Stimulated activated CD4-positive, alpha-beta T cell treated with anti-CD3 and anti-CD28 coated beads, Interleukin-1b, Interleukin-23, amount 100 ng/mL, for 48 hours (primary cell): ENCODE measurements around the gene RGS3.
"Not testable (repeated sequence)": the region's sequence is repeated elsewhere in the genome, so short reads cannot be mapped to it uniquely, and the experiment has no call there.

ENCODE experiments used
- DNase-seq: peaks from one replicate; pipeline ENCODE4 v3.0.0-alpha.2; 2020

Gene RGS3

DNA sequence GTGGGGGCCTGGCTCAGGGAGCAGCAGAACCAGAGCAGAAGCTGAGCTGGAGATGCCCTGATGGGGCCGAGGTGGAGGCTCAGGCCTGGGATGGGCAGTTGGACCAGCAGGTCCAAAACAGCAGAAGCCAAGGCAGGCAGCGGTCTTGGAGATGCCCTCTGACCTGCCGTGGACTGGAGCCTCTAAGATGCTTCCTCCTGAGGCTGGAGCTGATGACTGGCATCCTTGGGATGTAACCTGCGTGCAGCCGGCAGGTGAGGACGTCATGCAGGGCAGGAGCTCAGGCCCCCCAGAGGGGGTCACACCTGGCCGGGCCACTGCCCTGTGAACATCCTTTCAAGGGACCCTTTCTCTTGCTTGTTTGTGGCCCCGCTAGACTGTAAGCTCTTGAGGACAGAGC, 162.0 kb downstream of the RGS3 start:
- DNase-seq: no peak

- no peak for DNase-seq
Observed at GRCh38 chr9:113626735-113627495, 163.4 kb downstream of the RGS3 start.

DNA sequence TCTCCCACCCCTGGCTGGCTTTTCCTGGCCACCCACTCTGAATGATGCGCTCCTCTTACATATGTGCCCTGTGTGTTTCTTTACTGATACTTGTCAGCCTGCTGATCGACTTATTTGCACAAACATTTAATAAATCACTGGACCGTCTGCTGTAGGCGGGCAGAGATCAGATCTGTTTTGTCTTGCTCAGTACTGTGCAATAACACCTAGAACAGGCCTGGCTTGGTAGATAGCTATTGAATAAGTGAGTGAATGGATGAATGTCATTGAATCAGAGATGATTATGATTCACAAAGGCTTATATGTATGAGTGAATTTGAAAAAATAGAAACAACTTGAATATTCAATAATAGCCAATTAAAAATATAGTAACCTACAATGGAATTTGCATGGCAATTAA, 165.1 kb downstream of the RGS3 start:
- no peak for DNase-seq

GRCh38 chr9:113630386-113631136, 167.0 kb downstream of the RGS3 start:
- DNase-seq: no peak

- no peak for DNase-seq
Observed at GRCh38 chr9:113631137-113631765, 167.7 kb downstream of the RGS3 start.

- no peak for DNase-seq
Observed at GRCh38 chr9:113631871-113632665, 168.5 kb downstream of the RGS3 start.

- DNase-seq: peak; percentile 73
Observed at GRCh38 chr9:113632776-113633590, 169.5 kb downstream of the RGS3 start.

DNA sequence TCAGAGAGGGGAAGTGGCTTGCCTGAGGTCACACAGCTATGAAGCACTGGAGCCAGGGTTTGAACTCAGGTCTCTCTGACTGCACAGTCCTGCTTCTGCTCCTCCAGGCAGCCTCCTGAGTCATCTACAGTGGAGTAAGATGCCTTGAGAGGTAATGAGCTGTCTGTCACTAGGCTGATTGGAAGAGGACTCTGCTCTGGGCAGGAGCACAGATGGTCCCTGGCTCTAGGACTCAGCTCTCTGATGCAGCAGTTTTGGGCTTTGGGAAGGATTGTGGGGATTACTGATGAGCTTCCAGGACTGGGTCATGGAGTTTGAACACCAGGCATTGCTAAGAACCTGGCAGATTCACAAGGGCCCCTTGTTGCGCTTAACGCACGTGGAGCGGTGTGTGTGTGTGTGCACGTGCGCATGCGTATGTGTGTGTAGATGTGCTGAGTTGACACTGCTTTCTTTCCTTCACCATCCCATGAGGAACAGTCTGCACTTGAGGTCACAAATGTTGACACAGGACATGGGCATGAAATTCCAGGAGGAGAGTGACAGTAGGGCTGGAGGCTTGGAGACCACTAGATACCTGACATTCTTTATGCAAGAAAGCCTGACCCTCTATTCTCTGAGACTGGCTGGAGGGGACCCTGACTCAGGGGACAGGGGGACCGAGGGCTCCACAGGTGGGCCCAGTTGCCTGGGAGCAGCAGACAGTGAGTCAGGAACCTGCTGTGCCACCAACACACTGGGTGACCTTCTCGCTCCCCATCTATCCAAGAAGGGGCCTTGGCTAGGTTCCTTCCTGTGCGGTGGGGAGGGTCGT, 170.5 kb downstream of the RGS3 start:
- no peak for DNase-seq

DNA sequence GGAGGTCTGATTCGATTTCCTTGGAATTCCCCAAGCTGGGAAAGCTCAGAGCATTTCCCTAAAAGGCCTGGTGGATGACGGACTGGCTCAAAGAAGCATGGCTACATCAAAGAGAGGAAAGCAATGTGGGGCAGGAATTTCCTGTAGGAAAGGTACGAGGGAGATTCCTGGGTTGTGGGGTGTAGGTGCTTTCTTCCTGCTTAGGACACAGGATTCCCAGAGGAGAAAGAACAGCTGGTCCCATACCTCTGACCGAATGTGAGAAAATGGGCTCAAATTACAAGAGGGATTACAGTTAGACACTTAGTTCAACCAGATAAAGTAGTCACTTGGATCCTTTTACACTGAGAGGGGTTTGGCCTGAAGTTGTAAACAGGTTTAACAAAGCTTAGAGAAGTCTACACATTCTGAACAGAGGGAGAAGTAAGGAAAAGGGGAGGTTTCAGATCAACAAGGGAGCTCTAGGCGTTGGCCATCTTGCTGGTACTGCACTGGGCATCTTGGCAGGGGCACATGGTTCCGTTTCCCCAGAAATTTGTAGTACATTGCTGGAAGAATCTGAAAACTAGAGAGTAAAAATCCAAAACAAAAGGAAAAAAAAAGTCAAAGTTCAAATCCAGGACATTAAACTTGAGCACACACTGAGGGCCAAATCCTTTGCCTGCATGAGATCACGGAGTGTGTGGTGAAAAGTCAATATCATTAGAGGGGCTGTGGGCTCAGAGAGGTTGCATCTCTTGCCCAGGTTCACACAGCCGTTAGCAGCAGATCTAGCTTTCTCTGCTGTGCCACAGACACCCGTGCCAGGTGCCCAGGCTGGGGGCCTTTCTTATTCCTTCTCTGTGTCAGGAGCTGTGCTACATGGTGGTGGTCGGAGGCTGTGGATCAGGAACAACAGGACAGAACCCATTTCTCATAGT, 171.3 kb downstream of the RGS3 start:
- no peak for DNase-seq

GRCh38 chr9:113635586-113635985, 172.1 kb downstream of the RGS3 start:
- DNase-seq: no peak

DNA sequence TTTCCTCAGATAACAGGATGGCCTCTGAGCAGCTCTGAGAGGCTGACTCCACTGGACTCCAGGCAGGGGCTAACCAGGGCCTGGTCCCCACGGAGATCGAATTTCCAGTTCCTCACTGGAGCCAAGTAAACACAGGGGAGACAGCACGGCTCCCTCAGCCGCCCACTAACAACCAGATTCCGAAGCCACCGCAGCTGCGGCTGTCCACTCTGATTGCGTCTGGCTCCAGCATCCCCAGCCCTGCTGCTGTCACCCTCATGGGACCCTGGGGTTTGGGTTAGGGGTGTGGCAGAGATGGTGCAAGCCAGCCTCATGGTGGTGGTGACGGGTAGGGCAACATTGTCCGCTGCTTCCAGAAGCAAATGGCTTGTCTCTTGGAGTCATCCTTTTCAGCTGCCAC, 172.6 kb downstream of the RGS3 start:
- DNase-seq: no peak

DNA sequence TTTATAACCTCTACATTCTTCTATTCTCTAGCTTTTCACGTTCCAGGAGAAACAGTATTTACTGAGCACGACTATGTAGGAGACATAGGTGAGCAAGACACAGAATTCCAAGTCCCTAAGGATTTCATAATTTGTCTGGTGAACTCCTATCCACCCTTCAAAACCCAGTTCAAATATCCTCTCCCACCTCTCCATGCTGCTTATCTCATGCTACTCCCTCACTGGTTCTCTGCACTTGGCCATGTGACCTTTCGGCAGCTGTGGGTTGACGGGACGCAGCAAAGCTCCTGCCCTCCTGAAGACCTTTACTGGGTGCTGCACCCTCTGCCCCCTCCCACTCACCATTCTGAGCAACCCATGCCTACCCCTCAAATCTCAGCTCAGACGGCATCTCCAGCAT, 173.2 kb downstream of the RGS3 start:
- DNase-seq: no peak

- no peak for DNase-seq
Observed at GRCh38 chr9:113638490-113638889, 175.0 kb downstream of the RGS3 start.

- DNase-seq: no peak
Observed at GRCh38 chr9:113638897-113639296, 175.4 kb downstream of the RGS3 start.

DNA sequence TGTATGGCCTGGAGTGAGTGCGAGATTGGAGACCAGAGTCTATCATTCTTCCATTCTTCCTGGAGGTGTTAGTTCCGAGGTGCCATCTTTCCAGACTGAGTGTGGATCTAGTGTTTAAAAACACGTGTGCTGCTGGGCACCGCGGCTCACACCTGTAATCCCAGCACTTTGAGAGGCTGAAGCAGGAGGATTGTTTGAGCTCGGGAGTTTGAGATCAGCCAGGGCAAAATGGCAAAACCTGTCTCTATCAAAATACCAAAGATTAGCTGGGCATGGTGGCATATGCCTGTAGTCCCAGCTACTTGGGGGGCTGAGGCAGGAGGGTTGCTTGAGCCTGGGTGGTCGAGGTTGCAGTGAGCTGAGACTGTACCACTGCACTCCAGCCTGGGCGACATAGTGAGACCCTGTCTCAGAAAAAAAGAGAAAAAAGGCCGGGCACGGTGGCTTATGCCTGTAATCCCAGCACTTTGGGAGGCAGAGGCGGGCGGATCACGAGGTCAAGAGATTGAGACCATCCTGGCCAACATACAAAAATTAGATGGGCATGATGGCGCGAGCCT, 176.0 kb downstream of the RGS3 start:
- not testable (repeated sequence) for DNase-seq

DNA sequence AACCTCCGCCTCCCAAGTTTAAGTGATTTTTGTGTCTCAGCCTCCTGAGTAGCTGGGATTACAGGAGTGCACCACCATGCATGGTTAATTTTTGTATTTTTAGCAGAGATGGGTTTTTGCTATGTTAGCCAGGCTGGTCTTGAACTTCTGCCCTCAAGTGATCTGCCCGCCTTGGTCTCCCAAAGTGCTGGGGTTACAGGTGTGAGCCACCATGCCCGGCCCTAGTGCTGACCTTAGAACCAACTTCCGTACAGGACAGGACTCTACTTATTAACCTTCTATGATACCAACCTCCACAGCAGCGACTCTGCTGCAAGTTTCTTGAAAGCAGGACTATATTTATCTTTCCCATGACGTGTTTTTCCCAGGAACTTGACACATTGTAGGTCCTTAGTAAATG, 176.9 kb downstream of the RGS3 start:
- no peak for DNase-seq

GRCh38 chr9:113641100-113641885, 177.8 kb downstream of the RGS3 start:
- DNase-seq: no peak

- DNase-seq: no peak
Observed at GRCh38 chr9:113644321-113644720, 180.8 kb downstream of the RGS3 start.
